SU-DHL-6 (cell line): ENCODE data around the gene RHBDD3.

ENCODE experiments used
- CTCF ChIP-seq: fragments of 200-600 bp; sonication (generic); IDR thresholded peaks from one replicate; pipeline ENCODE4 v1.5.1; 2017; ENCODE audit warnings: antibody characterized with exemption, mild to moderate bottlenecking, low read length, moderate library complexity; ENCODE audit not compliant: insufficient read depth, poor library complexity, severe bottlenecking
- EZH2phosphoT487 ChIP-seq: fragments of 200-600 bp; sonication (generic), shearing (Covaris generic); conservative IDR thresholded peaks from 2 replicates; pipeline ENCODE4 v1.6.1; 2018; ENCODE audit warnings: mild to moderate bottlenecking, antibody characterized with exemption, low read length, moderate library complexity, mixed read lengths

GRCh38 chr22:29306175-29306834, 38.5 kb upstream of the RHBDD3 start, which contains the start of gene GAS2L1:
- TF ChIP-seq CTCF, result no peak
- no peak for TF ChIP-seq EZH2phosphoT487
